ENCODE measurements around the gene CUX1. TPM values are rescaled to one million over a fixed set of nuclear protein-coding genes. Genes with fewer than 3 reads are reported as not detected.

CUX1 gene
- total and polyA plus RNA-seq, 2 of the 13 experiments (the other 11 are each of a cell fraction or from before 2014, with no cell fraction given) = 13.7 to 14.9 TPM

- TF ChIP-seq HOXA3 (CRISPR knock-in tag; IDR thresholded peaks at IDR 0.05) (peak; percentile 76), ZNF17 (CRISPR knock-in tag; IDR thresholded peaks at IDR 0.05) (no peak), MNT (IDR thresholded peaks at IDR 0.05) (peak; percentile 91), NR3C1 (CRISPR knock-in tag; IDR thresholded peaks at IDR 0.05) (no peak), AHR (CRISPR knock-in tag; IDR thresholded peaks at IDR 0.05) (no peak), ZNF263 (CRISPR knock-in tag; IDR thresholded peaks at IDR 0.05) (peak; percentile 80), SKI (IDR thresholded peaks at IDR 0.05; ENCODE audit: partially characterized antibody) (peak; percentile 50), KDM1A (CRISPR knock-in tag; IDR thresholded peaks at IDR 0.05) (no peak), NAIF1 (CRISPR knock-in tag; IDR thresholded peaks at IDR 0.05; ENCODE audit: borderline replicate concordance) (no peak), HOMEZ (CRISPR knock-in tag; IDR thresholded peaks at IDR 0.05; ENCODE audit: low read depth) (peak; percentile 82), HES4 (CRISPR knock-in tag; IDR thresholded peaks at IDR 0.05; ENCODE audit: borderline replicate concordance) (no peak), CERS6 (CRISPR knock-in tag; IDR thresholded peaks at IDR 0.05) (no peak), ETV5 (CRISPR knock-in tag; IDR thresholded peaks at IDR 0.05; ENCODE audit: borderline replicate concordance) (peak; percentile 90), ZNF350 (CRISPR knock-in tag; IDR thresholded peaks at IDR 0.05; ENCODE audit: borderline replicate concordance, low read depth) (peak; percentile 73; the same call in 1 of the 2 replicates), GATAD2A (CRISPR knock-in tag; IDR thresholded peaks at IDR 0.05) (peak; percentile 90), ZFP41 (CRISPR knock-in tag; IDR thresholded peaks at IDR 0.05; ENCODE audit: borderline replicate concordance) (no peak), U2AF1 (optimal IDR thresholded peaks at IDR 0.05; ENCODE audit: low read depth, low read length) (no peak), ZBTB4 (CRISPR knock-in tag; IDR thresholded peaks at IDR 0.05; ENCODE audit: borderline replicate concordance) (no peak), KLF6 (CRISPR knock-in tag; IDR thresholded peaks at IDR 0.05) (0 out of 2 replicates have a peak, but pooled peaks have one; percentile 48), GZF1 (CRISPR knock-in tag; IDR thresholded peaks at IDR 0.05) (0 out of 2 replicates have a peak, but pooled peaks have one; percentile 49), DNMT1 (CRISPR knock-in tag; IDR thresholded peaks at IDR 0.05) (no peak), ZNF605 (CRISPR knock-in tag; IDR thresholded peaks at IDR 0.05) (peak; percentile 91), ZNF431 (CRISPR knock-in tag; IDR thresholded peaks at IDR 0.05; ENCODE audit: borderline replicate concordance, low read depth) (peak; percentile 75; the same call in 1 of the 2 replicates)
These were observed 207.5 kb downstream of the CUX1 start (continued) for GRCh38 chr7:102024769-102025391.
